Measurements from ENCODE around the gene GPC4. TPM values are rescaled to one million over a fixed set of nuclear protein-coding genes. Genes with fewer than 3 reads are reported as not detected.

The GPC4 gene
- total and polyA plus RNA-seq, 2 experiments from 2014 or later: 124 to 183 TPM

DNA sequence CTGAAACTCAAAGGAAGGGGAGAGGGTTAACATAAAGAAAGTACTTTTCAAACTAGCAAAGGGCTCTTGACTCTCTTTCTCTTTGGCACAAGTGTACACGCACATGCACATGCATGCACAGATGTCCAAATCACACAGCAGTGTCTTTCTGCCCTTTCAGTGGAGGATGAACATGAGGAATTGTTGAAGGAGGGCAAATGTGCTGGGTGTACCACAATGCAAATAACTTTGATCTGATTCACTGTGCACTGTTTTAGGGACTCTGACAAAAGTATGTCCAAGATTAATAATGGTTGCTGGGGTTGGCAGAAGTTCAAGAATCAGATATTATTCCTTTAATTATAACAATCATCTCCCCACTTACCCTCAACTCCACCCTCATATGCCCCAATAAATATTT lies 93.8 kb downstream of the GPC4 start (continued):
- TF ChIP-seq EZH2phosphoT487 (IDR thresholded peaks at IDR 0.05; ENCODE audit: unreplicated experiment) (no peak), CREB1 (CRISPR knock-in tag; IDR thresholded peaks at IDR 0.05; ENCODE audit: low read depth) (no peak), STAT1 (IDR thresholded peaks at IDR 0.05; ENCODE audit: unreplicated experiment) (no peak)

DNA sequence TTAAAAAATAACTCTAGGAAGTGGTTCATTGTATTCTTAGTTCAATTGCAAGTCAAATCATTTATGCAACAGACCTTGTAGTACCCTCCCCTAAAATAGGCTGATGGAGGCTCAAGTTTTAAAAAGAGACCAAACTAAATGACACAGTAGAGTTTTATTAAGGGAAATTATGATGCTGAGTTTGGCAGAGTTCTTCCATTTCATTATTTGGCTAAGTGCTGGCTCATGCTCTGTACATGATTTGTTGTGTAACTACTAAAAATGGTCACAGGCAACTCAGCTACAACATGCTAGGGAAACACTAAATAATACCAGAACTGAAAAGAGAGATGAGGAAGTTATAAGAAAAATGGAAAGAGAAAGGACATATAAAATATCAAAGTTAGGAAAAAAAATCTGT lies 101.0 kb downstream of the GPC4 start:
- no peaks in the 10 kb centered on the region for H3K9me3 Mint-ChIP-seq
- H3K27ac Mint-ChIP-seq: no peak overlapping the region
- H3K27me3 Mint-ChIP-seq (ENCODE audit: insufficient read depth, low read depth, poor library complexity): peaks cover 7% of the 10 kb centered on the region
- Histone ChIP-seq H3K9me2 (ENCODE audit: insufficient read depth) (no peaks in the 10 kb centered on the region), H3F3A (replicated peaks; ENCODE audit: low read depth) (no peaks in the 10 kb centered on the region; the same call in 1 of the 2 replicates), H3K27ac (ENCODE audit: low read depth) (no peak overlapping the region), H4K20me1 (replicated peaks; ENCODE audit: insufficient read depth) (peaks cover 4% of the 10 kb centered on the region; the same call in 1 of the 2 replicates), H3K4me1 (ENCODE audit: insufficient read depth) (peaks cover 43% of the 10 kb centered on the region), H3K4me2 (no peak overlapping the region), H3K36me3 (ENCODE audit: insufficient read depth) (no peaks in the 10 kb centered on the region), H3K4me3 (no peak overlapping the region), H2AFZ (no peak overlapping the region), H3K79me2 (replicated peaks; ENCODE audit: insufficient read depth) (peaks cover 63% of the 10 kb centered on the region), H3K27me3 (ENCODE audit: insufficient read depth) (no peaks in the 10 kb centered on the region)
- peaks cover 48% of the 10 kb centered on the region for H3K4me1 Mint-ChIP-seq
- H3K4me3 Mint-ChIP-seq: no peak overlapping the region
- DNase-seq (ENCODE audit: low spot score) (no peak), ATAC-seq (no peak)
- peaks cover 26% of the 10 kb centered on the region; the same call in 2 of the 3 replicates for H3K36me3 Mint-ChIP-seq (ENCODE audit: low read depth)
- TF ChIP-seq EZH2 (IDR thresholded peaks at IDR 0.05; ENCODE audit: low read depth, unreplicated experiment) (no peak), CTCF (conservative IDR thresholded peaks at IDR 0.05; ENCODE audit: low read depth in 2 of 2) (no peak), ZNF462 (CRISPR knock-in tag; IDR thresholded peaks at IDR 0.05) (no peak), ZNF331 (CRISPR knock-in tag; IDR thresholded peaks at IDR 0.05; ENCODE audit: low read depth) (no peak), ZNF114 (CRISPR knock-in tag; IDR thresholded peaks at IDR 0.05) (no peak), NANOG (IDR thresholded peaks at IDR 0.05; ENCODE audit: borderline replicate concordance) (no peak), POLR2AphosphoS5 (IDR thresholded peaks at IDR 0.05; ENCODE audit: low read depth) (no peak), CREB1 (CRISPR knock-in tag; IDR thresholded peaks at IDR 0.05; ENCODE audit: low read depth) (no peak), EZH2phosphoT487 (IDR thresholded peaks at IDR 0.05; ENCODE audit: unreplicated experiment) (no peak), STAT1 (IDR thresholded peaks at IDR 0.05; ENCODE audit: unreplicated experiment) (no peak), JUNB (IDR thresholded peaks at IDR 0.05; ENCODE audit: unreplicated experiment) (no peak)
- TF ChIP-seq, protein P1, sequence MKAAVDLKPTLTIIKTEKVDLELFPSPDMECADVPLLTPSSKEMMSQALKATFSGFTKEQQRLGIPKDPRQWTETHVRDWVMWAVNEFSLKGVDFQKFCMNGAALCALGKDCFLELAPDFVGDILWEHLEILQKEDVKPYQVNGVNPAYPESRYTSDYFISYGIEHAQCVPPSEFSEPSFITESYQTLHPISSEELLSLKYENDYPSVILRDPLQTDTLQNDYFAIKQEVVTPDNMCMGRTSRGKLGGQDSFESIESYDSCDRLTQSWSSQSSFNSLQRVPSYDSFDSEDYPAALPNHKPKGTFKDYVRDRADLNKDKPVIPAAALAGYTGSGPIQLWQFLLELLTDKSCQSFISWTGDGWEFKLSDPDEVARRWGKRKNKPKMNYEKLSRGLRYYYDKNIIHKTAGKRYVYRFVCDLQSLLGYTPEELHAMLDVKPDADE (IDR thresholded peaks at IDR 0.05): no peak
- TF ChIP-seq, protein P2, sequence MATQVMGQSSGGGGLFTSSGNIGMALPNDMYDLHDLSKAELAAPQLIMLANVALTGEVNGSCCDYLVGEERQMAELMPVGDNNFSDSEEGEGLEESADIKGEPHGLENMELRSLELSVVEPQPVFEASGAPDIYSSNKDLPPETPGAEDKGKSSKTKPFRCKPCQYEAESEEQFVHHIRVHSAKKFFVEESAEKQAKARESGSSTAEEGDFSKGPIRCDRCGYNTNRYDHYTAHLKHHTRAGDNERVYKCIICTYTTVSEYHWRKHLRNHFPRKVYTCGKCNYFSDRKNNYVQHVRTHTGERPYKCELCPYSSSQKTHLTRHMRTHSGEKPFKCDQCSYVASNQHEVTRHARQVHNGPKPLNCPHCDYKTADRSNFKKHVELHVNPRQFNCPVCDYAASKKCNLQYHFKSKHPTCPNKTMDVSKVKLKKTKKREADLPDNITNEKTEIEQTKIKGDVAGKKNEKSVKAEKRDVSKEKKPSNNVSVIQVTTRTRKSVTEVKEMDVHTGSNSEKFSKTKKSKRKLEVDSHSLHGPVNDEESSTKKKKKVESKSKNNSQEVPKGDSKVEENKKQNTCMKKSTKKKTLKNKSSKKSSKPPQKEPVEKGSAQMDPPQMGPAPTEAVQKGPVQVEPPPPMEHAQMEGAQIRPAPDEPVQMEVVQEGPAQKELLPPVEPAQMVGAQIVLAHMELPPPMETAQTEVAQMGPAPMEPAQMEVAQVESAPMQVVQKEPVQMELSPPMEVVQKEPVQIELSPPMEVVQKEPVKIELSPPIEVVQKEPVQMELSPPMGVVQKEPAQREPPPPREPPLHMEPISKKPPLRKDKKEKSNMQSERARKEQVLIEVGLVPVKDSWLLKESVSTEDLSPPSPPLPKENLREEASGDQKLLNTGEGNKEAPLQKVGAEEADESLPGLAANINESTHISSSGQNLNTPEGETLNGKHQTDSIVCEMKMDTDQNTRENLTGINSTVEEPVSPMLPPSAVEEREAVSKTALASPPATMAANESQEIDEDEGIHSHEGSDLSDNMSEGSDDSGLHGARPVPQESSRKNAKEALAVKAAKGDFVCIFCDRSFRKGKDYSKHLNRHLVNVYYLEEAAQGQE (IDR thresholded peaks at IDR 0.05; ENCODE audit: unreplicated experiment): no peak

Measured in GM23338 (cell line).